HG03097 (cell line): Measurements from ENCODE around the gene ASIC1.

Experiments used
- ATAC-seq: cut with Tn5 transposase; IDR thresholded peaks from one replicate; pipeline ENCODE4 v1.9.1; 2021; ENCODE audit not compliant: unreplicated experiment, low FRiP score

ASIC1 gene

GRCh38 chr12:50058743-50059312, 1.4 kb downstream of the ASIC1 start:
- ATAC-seq, result no peak

DNA sequence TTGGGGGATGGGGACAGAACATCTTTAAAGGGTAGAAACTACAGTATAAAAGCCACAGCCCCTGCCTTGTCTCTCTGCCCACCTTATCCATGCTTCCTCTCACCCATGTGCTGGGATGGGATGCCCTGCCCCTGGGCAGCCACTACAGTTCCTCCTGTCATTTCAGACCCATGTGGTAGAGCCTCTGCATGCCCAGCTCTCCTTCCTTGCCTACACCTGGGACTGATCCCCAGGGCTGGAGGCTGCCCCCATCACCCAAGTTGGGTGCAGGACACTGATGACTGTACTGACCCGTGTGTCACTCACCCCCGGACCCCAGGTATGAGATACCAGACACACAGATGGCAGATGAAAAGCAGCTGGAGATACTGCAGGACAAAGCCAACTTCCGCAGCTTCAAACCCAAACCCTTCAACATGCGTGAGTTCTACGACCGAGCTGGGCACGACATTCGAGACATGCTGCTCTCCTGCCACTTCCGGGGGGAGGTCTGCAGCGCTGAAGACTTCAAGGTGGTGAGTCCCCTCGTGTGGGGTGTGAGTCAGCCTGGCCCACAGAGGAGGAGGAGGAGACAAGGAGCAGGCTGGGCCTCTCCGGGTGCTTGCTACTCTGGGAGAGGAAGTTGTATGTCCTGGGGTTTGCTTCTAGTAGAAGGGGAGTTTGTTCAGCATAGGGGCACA, 2.2 kb downstream of the ASIC1 start:
- no peak for ATAC-seq

- no peak for ATAC-seq
Measured at GRCh38 chr12:50060120-50060468, 2.7 kb downstream of the ASIC1 start.

GRCh38 chr12:50061171-50061570, 3.8 kb downstream of the ASIC1 start:
- ATAC-seq, result no peak

GRCh38 chr12:50061946-50062686, 4.7 kb downstream of the ASIC1 start:
- no peak for ATAC-seq

DNA sequence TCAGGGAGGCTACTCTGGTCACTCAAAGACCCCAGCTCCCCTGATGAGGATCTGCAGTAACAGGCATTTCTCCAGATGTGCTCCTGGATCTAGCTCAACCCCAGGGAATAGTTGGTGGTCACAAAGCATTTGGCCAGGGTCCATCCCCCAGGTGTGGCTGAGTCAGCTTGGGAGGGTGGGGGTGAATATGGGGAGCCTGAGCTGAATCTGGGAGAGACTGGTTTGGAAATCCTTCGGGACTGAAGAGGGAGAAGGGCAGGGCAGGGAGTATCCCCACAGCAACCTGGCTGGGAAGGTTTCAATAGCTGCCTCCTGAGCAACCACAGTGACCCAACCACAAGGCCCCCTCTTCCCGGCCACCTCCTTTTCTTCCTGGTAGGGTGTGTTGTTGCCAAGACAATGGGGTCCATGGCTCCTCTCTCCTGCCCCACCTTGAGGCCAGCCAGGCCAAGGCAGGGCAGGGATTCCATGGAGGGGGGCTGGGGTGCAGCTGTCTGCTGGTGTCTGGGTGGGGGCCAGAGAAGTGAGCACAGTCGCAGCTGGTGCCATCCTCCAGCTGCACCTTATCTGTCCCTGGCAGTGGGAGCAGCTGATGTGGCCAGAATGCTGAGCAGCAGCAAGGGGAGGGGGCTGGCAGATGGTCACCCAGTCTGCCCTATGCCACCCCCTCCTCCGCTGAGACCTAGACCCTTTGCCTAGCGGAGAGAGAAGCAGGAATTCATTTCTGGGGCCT, 5.5 kb downstream of the ASIC1 start:
- no peak for ATAC-seq

- no peak for ATAC-seq
Measured at GRCh38 chr12:50065726-50066310, 8.4 kb downstream of the ASIC1 start.

- ATAC-seq, result no peak
Measured at GRCh38 chr12:50066402-50066801, 9.0 kb downstream of the ASIC1 start.

DNA sequence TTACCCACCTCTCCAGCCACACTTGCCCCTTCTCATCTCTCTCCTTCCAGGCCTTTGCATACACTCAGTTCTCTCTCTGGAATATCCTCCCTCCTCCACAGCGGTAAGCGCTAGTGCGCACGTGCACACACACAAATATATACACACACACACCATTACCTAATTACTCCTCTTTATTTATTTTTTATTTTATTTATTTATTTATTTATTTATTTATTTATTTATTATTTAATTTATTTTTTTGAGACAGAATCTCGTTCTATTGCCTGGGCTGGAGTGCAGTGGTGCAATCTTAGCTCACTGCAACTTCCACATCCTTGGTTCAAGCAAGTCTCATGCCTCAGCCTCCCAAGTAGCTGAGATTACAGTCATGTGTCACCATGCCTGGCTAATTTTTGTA, 11.7 kb downstream of the ASIC1 start:
- ATAC-seq, result no peak

DNA sequence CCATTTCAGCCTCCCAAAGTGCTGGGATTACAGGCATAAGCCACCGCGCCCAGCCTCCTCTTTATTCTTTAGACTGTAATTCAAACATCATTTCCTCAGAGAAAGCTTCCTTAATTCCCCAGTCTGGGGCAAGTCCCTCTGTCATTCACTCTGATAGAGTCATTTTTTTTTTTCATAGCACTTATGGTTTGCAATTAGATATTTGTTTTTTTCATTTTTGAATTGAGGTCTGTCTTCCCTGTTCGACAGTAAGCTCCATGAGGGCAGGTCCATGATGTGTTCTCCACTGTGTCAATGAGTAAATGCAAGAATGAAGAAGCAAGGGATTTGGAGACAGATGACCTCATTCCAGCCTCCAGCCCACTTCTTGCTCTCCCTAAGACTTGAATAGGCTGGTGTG, 12.1 kb downstream of the ASIC1 start:
- no peak for ATAC-seq

DNA sequence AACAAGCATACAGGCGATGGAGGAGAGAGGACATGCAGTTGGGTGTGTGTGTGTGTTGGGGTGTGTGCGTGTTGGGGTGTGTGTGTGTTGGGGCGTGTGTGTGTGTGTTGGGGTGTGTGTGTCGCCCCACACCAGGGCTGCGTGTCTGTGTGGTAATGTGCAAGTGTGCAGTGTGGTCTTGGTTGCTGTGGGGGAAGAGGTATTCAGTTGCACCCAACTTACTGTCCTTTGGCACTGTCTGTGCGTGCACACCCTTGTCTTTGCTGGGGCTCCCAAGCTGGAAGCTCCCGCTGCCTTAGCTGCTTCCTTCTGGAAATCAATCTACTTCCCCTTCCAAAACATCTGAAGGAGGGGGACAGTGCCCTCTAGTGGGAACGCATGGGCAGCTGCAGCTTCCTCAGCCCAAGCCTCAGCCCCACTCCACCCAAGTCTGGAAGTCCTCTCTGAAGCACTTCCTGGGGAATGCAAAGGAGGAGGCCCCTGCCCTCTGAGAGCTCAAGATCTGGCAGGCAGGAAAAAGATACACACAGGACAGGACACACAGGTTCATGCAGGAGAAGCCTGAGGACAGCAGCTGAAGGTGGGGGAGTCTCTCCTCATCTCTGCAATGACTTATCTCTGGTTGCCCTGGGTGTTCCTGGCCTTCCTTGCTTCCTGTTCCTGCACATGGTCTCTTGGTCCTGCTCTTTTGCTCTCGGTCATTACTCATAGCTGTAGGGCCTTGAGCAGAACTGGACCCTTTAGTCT, 13.1 kb downstream of the ASIC1 start:
- ATAC-seq, result no peak

DNA sequence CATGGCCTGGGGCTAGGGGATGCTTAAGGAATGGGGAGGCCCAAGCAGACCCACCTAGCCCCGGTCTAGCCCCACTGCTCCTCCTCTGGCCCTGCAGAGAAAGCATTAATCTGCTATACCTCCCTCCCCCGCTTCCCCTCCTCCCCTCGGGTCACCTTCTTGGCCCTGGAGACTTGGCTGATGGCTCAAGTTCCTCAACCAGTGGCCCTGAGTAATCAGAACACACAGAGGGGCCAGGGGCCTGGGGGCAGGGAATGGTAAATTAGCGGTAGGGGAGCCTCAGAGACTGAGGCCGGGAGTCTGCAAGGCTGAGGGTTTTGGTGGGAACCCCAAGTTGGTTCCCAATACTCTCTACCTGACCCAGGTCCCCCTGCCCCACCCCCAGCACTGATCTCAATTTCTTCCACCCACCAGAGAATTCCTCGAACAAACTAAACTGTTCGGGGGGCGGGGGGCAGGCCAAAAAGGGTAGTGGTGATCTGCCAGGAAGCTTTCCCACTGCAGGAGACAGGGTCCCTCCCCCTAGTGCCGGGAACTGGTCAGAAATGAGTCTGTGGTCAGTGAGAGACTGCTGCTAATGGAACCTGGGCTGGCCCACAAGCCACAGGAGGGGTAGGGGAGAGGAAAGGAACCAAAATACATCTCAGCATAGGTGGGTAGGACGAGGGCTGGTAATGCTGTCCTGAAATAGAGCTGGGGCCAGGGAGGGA, 15.0 kb downstream of the ASIC1 start:
- no peak for ATAC-seq

DNA sequence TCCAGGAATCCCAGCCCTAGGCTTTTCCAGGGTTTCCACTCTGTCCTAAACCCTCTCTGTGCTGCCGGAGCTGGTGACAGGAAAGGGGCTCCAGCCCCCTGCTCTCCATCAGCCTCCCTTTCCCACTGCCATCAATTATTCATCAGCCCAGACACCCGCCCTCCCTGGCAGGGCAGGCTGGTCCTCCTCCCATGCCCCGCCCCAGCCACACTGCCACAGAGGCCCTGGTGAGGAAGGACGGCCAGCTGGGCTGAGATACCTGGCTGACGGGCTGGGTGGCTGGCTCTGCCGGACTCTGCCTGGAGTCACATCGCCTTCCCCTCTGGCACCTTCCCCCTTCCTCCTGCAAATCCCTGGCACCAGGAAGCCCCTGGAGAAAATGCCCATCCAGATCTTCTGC, 15.8 kb downstream of the ASIC1 start:
- ATAC-seq, result no peak

DNA sequence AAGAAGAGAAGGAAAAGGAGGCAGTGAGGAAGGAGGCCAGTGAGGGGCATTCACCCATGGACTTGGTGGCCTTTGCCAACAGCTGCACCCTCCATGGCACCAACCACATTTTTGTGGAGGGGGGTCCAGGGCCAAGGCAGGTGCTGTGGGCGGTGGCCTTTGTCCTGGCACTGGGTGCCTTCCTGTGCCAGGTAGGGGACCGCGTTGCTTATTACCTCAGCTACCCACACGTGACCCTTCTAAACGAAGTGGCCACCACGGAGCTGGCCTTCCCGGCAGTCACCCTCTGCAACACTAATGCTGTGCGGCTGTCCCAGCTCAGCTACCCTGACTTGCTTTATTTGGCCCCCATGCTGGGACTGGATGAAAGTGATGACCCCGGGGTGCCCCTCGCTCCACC, 16.3 kb downstream of the ASIC1 start:
- ATAC-seq, result no peak

DNA sequence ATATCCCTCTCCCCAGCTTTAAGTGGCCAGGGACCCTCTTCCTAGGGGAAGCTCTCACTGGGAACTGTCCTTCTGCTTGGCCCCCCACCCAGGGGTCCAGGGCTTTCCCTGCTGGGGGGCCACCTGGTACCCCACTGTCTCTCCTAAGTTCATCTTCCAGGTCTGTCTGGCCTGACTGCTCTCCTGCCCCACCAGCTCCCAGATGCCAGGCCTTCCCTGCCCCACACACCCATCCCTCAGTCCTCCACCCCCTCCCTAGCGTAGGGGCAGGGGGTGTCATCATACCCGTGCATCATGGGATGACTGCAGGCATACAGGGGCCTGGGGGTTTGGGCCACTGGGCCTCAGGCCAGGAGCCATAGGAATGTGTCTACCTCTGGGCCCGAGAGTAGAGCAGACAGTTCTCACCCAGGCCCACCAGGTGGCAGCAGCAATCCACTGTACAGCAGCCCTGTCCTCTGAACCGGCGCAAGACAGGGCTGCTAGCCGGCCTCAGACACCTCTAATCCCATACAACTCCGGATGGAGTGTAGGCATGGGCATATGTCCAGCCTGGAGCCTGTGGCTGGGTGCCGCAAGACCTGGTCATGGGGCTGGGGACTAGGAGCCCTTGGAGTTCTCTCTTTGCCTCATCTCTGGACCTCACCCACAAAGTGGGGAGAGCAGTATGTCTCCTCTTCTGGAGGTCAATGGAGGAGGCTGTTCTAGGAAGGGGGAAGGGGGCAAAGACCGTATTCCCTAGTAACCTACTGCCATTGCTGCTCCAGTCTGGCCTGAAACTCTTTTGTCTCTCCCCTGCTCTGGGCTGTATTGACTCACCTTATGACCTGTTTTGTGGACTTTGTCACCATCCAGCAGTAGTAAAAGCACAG, 17.8 kb downstream of the ASIC1 start:
- ATAC-seq, result no peak

- no peak for ATAC-seq
Measured at GRCh38 chr12:50075808-50076170, 18.4 kb downstream of the ASIC1 start.

DNA sequence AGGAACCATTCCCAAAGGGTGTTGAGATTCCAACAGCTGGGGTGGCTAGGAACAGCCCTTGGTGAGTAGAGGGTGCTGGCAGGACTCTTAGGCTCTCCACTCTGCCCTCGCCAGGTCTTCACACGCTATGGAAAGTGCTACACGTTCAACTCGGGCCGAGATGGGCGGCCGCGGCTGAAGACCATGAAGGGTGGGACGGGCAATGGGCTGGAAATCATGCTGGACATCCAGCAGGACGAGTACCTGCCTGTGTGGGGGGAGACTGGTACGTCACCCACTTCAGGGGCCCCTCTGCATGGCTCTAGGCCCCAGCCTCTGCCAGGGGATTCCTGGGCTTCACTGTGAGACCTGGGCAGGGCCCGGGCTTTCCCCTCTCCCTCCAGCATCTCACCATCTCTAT, 19.7 kb downstream of the ASIC1 start:
- no peak for ATAC-seq

- ATAC-seq, result no peak
Measured at GRCh38 chr12:50078281-50078680, 20.9 kb downstream of the ASIC1 start.

- no peak for ATAC-seq
Measured at GRCh38 chr12:50079771-50080170, 22.4 kb downstream of the ASIC1 start.
